PC-3 (cell line): ENCODE results near the gene LRBA.

Source experiments
- CTCF ChIP-seq: fragments of 300-600 bp; sonication (generic); conservative IDR thresholded peaks from 2 replicates; pipeline ENCODE4 v1.5.1; 2017; ENCODE audit warnings: antibody characterized with exemption, low read depth, mild to moderate bottlenecking, low read length
- EZH2 ChIP-seq: fragments of 300-600 bp; sonication (generic); IDR thresholded peaks from one replicate; pipeline ENCODE4 v1.6.1; 2017; ENCODE audit warnings: antibody characterized with exemption, mild to moderate bottlenecking, low read length; ENCODE audit not compliant: unreplicated experiment
- EZH2phosphoT487 ChIP-seq: fragments of 300-600 bp; sonication (generic); IDR thresholded peaks from 2 replicates; pipeline ENCODE4 v1.6.1; 2018; ENCODE audit warnings: mild to moderate bottlenecking, antibody characterized with exemption, low read length, borderline replicate concordance

- TF ChIP-seq CTCF, result no peak
- no peak for TF ChIP-seq EZH2
- no peak for TF ChIP-seq EZH2phosphoT487
Observed at GRCh38 chr4:150952167-150952845, 62.8 kb downstream of the LRBA start.
